AG09309 (cell line): ENCODE measurements around the gene LONRF2.

Experiments
- DNase-seq: peaks from one replicate; pipeline ENCODE4 v3.0.0-alpha.2; 2010; ENCODE audit warnings: low read depth
- H3K4me3 ChIP-seq: 2 replicates; pipeline ENCODE4 v1.5.1; 2011; ENCODE audit warnings: mild to moderate bottlenecking, low read depth, low read length, moderate library complexity; ENCODE audit not compliant: control insufficient read depth
- CTCF ChIP-seq: IDR thresholded peaks from 2 replicates; pipeline ENCODE4 v1.5.1; 2011; ENCODE audit warnings: mild to moderate bottlenecking, low read depth, low read length, inconsistent platforms; ENCODE audit not compliant: insufficient read depth, control insufficient read depth; ENCODE audit errors: missing control alignments

Gene LONRF2

GRCh38 chr2:100235581-100235980, 86.7 kb downstream of the LONRF2 start:
- H3K4me3 ChIP-seq: no peak overlapping the region

GRCh38 chr2:100235098-100235497, 87.2 kb downstream of the LONRF2 start:
- no peak overlapping the region for H3K4me3 ChIP-seq
- DNase-seq: no peak
- no peak for TF ChIP-seq CTCF

More at GRCh38 chr2:100235581-100235980, 86.7 kb downstream of the LONRF2 start:
- TF ChIP-seq CTCF: no peak
- DNase-seq: no peak

- TF ChIP-seq CTCF: no peak
- H3K4me3 ChIP-seq: no peak overlapping the region
- DNase-seq: no peak
Observed at GRCh38 chr2:100234141-100234540, 88.2 kb downstream of the LONRF2 start.

- DNase-seq: no peak
- H3K4me3 ChIP-seq: no peak overlapping the region
- TF ChIP-seq CTCF: no peak
Observed at GRCh38 chr2:100233061-100233460, 89.2 kb downstream of the LONRF2 start.

GRCh38 chr2:100230754-100231153, 91.5 kb downstream of the LONRF2 start:
- no peak for TF ChIP-seq CTCF
- H3K4me3 ChIP-seq: no peak overlapping the region
- no peak for DNase-seq

- no peak for DNase-seq
- H3K4me3 ChIP-seq: no peak overlapping the region
- TF ChIP-seq CTCF: no peak
Observed at GRCh38 chr2:100228967-100229366, 93.3 kb downstream of the LONRF2 start.

GRCh38 chr2:100228415-100228814, 93.9 kb downstream of the LONRF2 start:
- no peak for DNase-seq
- no peak overlapping the region for H3K4me3 ChIP-seq
- no peak for TF ChIP-seq CTCF
